ENCODE results near the gene USP17L5.
"Not testable (repeated sequence)": the region's sequence is repeated elsewhere in the genome, so short reads cannot be mapped to it uniquely, and the experiment has no call there.

The USP17L5 gene

GRCh38 chr4:9339103-9339502 lies at the start of gene USP17L5:
USP17L5 (plus strand) TSS chr4:9339403; CDS start chr4:9339403, 0 bp downstream.
- not testable (repeated sequence) for H3K27ac ChIP-seq

- not testable (repeated sequence) for H3K27ac ChIP-seq
Measured at GRCh38 chr4:9324191-9324590, 15.0 kb upstream of the USP17L5 start.

- H3K27ac ChIP-seq: not testable (repeated sequence)
Measured at GRCh38 chr4:9324865-9325264, 14.3 kb upstream of the USP17L5 start, which contains the start of gene USP17L24. USP17L24 (plus strand) TSS chr4:9325165; CDS start chr4:9325165, 0 bp downstream.

- H3K27ac ChIP-seq: not testable (repeated sequence)
Measured at GRCh38 chr4:9329611-9330010, 9.6 kb upstream of the USP17L5 start, which contains the start of gene USP17L25. USP17L25 (plus strand) TSS chr4:9329911; CDS start chr4:9329911, 0 bp downstream.

- H3K27ac ChIP-seq: not testable (repeated sequence)
Measured at GRCh38 chr4:9334358-9334757, 4.8 kb upstream of the USP17L5 start, which contains the start of gene USP17L26. USP17L26 (plus strand) TSS chr4:9334658; CDS start chr4:9334658, 0 bp downstream.

GRCh38 chr4:9343848-9344247 lies 4.6 kb downstream of the USP17L5 start, which contains the start of gene USP17L27:
USP17L27 (plus strand) TSS chr4:9344148; CDS start chr4:9344148, 0 bp downstream.
- H3K27ac ChIP-seq: not testable (repeated sequence)

GRCh38 chr4:9348593-9348992 lies 9.4 kb downstream of the USP17L5 start, which contains the start of gene USP17L28:
USP17L28 (plus strand) TSS chr4:9348893; CDS start chr4:9348893, 0 bp downstream.
- H3K27ac ChIP-seq: not testable (repeated sequence)

- not testable (repeated sequence) for H3K27ac ChIP-seq
Measured at GRCh38 chr4:9350866-9351265, 11.7 kb downstream of the USP17L5 start.

- not testable (repeated sequence) for H3K27ac ChIP-seq
Measured at GRCh38 chr4:9353338-9353737, 14.1 kb downstream of the USP17L5 start, which contains the start of gene USP17L29. USP17L29 (plus strand) TSS chr4:9353638; CDS start chr4:9353638, 0 bp downstream.

- not testable (repeated sequence) for H3K27ac ChIP-seq
Measured at GRCh38 chr4:9362829-9363228, 23.6 kb downstream of the USP17L5 start, which contains the start of gene USP17L30. USP17L30 (plus strand) TSS chr4:9363129; CDS start chr4:9363129, 0 bp downstream.

DNA sequence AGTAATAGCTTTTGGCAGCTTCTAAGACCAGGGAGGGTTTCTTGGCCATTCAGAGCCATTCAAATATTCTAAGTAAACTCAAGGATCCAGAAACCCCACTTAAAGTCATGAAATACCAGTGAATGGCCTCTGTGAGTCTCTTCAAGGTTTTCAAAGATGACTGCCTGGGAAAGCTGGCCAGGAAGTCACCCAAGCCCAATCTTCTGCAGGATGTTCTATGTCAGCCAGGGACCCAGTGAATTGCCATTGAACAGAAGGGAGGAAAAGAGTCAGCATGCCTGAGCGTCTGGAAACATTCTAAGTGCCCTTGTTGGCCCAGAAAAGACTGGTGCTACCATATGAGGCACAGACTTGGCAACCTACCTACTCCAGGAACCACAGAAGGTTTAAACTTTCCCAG lies 40.7 kb downstream of the USP17L5 start:
- not testable (repeated sequence) for H3K27ac ChIP-seq

GRCh38 chr4:9381012-9381534 lies 41.9 kb downstream of the USP17L5 start:
- not testable (repeated sequence) for H3K27ac ChIP-seq
- TF ChIP-seq, protein P1, sequence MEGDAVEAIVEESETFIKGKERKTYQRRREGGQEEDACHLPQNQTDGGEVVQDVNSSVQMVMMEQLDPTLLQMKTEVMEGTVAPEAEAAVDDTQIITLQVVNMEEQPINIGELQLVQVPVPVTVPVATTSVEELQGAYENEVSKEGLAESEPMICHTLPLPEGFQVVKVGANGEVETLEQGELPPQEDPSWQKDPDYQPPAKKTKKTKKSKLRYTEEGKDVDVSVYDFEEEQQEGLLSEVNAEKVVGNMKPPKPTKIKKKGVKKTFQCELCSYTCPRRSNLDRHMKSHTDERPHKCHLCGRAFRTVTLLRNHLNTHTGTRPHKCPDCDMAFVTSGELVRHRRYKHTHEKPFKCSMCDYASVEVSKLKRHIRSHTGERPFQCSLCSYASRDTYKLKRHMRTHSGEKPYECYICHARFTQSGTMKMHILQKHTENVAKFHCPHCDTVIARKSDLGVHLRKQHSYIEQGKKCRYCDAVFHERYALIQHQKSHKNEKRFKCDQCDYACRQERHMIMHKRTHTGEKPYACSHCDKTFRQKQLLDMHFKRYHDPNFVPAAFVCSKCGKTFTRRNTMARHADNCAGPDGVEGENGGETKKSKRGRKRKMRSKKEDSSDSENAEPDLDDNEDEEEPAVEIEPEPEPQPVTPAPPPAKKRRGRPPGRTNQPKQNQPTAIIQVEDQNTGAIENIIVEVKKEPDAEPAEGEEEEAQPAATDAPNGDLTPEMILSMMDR (conservative IDR thresholded peaks at IDR 0.05): peak; percentile 72

DNA sequence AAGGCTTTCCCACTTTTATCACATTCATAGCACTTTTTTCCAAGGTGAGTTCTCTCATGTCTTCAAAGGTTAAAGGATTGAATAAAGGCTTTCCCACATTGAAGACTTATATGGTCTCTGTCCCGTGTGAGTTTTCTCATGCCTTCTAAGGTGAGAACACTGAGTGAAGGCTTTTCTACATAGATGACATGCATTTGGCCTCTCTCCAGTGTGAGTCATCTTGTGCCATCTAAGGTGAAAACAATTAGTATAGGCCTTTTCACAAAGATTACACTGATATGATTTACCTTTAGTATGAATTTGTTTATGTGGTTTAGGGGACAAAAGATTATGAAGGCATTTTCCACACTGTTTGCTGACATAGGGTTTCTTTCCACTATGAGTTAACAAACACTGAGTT lies 44.9 kb downstream of the USP17L5 start:
- TF ChIP-seq, protein P1 (conservative IDR thresholded peaks at IDR 0.05): no peak
- TF ChIP-seq ZFX (IDR thresholded peaks at IDR 0.05): no peak
- H3K27ac ChIP-seq: no peak overlapping the region

- H3K27ac ChIP-seq: not testable (repeated sequence)
Measured at GRCh38 chr4:9389001-9389400, 49.8 kb downstream of the USP17L5 start.

Measured in C4-2B (cell line).